Prostate gland (tissue), 2 donors: ENCODE measurements around the gene PCDHGA5. TPM values are rescaled to one million over a fixed set of nuclear protein-coding genes. Genes with fewer than 3 reads are reported as not detected.
"Not testable (repeated sequence)": the region's sequence is repeated elsewhere in the genome, so short reads cannot be mapped to it uniquely, and the experiment has no call there.

Experiments
- DNase-seq: peaks from one replicate; pipeline ENCODE4 v3.0.0-alpha.2; 2019; ENCODE audit warnings: low spot score
- H3K27ac ChIP-seq, 2 donors: fragments of 200-600 bp; sonication (generic); 2 replicates each; pipeline ENCODE4 v1.5.1; 2017 to 2019
- H3K27me3 ChIP-seq: fragments of 200-600 bp; sonication (generic); replicated peaks from 2 replicates; pipeline ENCODE4 v1.5.1; 2019; ENCODE audit not compliant: insufficient read depth
- H3K36me3 ChIP-seq, 2 donors: fragments of 200-600 bp; sonication (generic); 1 replicate in 1 of 2; 2 replicates in 1 of 2; pipeline versions ENCODE4 v1.5.1 to v1.8.1; 2017 to 2019
- H3K4me1 ChIP-seq: fragments of 200-600 bp; sonication (generic); replicated peaks from 2 replicates; pipeline ENCODE4 v1.5.1; 2019
- H3K4me3 ChIP-seq, 2 donors: fragments of 200-600 bp; sonication (generic); 2 replicates each; pipeline ENCODE4 v1.5.1; 2017 to 2019
- H3K9me3 ChIP-seq: fragments of 200-600 bp; sonication (generic); 2 replicates; pipeline ENCODE4 v1.5.1; 2017
- POLR2A ChIP-seq: fragments of 450-650 bp; IDR thresholded peaks from one replicate; pipeline ENCODE4 v1.6.1; 2016; ENCODE audit warnings: antibody characterized with exemption, mild to moderate bottlenecking
- POLR2AphosphoS5 ChIP-seq: sonication (generic); formaldehyde crosslinking; IDR thresholded peaks from one replicate; pipeline ENCODE4 v1.6.1; 2017; ENCODE audit warnings: antibody characterized with exemption
- WGBS: methylation state at CpG from one replicate; pipeline ENCODE4 v1.1.5; 2018; 5-methylcytosine and 5-hydroxymethylcytosine counted together
- intact Hi-C: fragments of 100-400 bp; cut with DNase I; formaldehyde crosslinking; loops from one replicate; pipeline ENCODE4 v1.14.2; 2022
- total RNA-seq, 2 donors: library from RNA; depleted of rRNA; stranded (reverse); fragments of >200 nt; gene quantifications; one replicate each; pipeline ENCODE4 v1.1.0, GENCODE V29; 2016
- TF ChIP-seq, protein P1 (sequence below), 4 experiments: fragments of 200-600 bp in 2 of 4; fragments of 450-650 bp in 2 of 4; sonication (generic) in 2 of 4; IDR thresholded peaks; 1 replicate in 3 of 4; 2 replicates in 1 of 4; pipeline ENCODE4 v1.5.1; 2016 to 2019; ENCODE audit warnings: antibody characterized with exemption in 4 of 4, mild to moderate bottlenecking in 2 of 4, moderate library complexity in 2 of 4

The PCDHGA5 gene
- 1 to 10 TPM; 4.1 to 4.8 TPM for total RNA-seq

DNA sequence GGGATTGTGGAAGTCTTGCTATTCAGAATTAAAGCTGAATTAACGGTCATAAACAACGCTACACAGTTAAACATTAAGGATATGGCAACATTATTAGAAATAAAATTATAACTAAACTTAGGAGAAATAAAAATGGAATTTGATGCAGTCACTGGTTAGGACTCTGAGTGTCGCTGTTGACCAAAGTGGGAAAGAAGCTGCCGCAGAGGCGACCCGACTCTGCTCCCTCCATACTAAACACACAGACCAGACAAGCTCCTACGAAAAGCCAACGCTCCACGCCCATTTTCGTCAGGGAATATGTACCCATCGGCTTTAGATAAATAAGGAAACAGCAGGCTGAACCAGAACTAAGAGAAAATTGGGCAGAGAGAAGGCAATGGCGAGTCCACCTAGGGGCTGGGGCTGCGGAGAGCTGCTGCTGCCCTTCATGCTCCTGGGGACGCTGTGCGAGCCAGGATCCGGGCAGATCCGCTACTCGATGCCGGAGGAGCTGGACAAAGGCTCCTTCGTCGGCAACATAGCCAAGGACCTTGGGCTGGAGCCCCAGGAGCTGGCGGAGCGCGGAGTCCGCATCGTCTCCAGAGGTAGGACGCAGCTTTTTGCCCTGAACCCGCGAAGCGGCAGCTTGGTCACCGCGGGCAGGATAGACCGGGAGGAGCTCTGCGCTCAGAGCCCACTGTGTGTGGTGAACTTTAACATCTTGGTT is at the start of gene PCDHGA5:
Gene PCDHGA5, plus strand, starts transcription at position 211 of the 709 bp plus-strand sequence. Its CDS starts 169 bp downstream, at position 380.
- no peak within 1 kb of the TSS for H3K27ac ChIP-seq
- H3K4me3 ChIP-seq, result no peak within 1 kb of the TSS
- no peaks in the 10 kb centered on the region for H3K9me3 ChIP-seq
- no peak for TF ChIP-seq POLR2AphosphoS5
- no peak for TF ChIP-seq POLR2A
- TF ChIP-seq, protein P1, sequence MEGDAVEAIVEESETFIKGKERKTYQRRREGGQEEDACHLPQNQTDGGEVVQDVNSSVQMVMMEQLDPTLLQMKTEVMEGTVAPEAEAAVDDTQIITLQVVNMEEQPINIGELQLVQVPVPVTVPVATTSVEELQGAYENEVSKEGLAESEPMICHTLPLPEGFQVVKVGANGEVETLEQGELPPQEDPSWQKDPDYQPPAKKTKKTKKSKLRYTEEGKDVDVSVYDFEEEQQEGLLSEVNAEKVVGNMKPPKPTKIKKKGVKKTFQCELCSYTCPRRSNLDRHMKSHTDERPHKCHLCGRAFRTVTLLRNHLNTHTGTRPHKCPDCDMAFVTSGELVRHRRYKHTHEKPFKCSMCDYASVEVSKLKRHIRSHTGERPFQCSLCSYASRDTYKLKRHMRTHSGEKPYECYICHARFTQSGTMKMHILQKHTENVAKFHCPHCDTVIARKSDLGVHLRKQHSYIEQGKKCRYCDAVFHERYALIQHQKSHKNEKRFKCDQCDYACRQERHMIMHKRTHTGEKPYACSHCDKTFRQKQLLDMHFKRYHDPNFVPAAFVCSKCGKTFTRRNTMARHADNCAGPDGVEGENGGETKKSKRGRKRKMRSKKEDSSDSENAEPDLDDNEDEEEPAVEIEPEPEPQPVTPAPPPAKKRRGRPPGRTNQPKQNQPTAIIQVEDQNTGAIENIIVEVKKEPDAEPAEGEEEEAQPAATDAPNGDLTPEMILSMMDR (IDR thresholded peaks at IDR 0.05), result no peak
- H3K36me3 ChIP-seq, result no peaks in the 10 kb centered on the region
- DNase-seq, result no peak
- H3K27me3 ChIP-seq, result peaks cover 23% of the 10 kb centered on the region
- H3K4me1 ChIP-seq, result no peaks in the 10 kb centered on the region
- intact Hi-C loops, result no loop called here
- WGBS, result 10% methylated on average over 34 of the region's 34 CpGs

DNA sequence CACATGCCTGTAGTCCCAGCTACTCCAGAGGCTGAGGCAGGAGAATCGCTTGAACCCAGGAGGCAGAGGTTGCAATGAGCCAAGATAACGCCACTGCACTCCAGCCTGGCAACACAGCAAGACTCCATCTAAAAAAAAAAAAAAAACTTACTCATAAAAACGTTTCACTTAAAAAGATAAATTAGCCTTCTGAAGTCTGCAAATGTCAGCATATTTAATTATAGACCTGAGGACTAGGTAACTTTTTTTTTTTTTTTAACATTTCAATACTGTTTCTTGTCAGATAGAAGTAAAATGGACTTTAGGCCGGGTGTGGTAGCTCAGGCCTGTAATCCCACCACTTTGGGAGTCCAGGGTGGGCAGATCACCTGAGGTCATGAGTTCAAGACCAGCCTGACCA is 47.0 kb upstream of the PCDHGA5 start:
- H3K27me3 ChIP-seq, intact Hi-C loops, H3K36me3 ChIP-seq, H3K4me3 ChIP-seq, H3K4me1 ChIP-seq, H3K27ac ChIP-seq, DNase-seq: not testable (repeated sequence)
- WGBS, result 84% methylated on average over 4 of the region's 4 CpGs
- peaks cover 12% of the 10 kb centered on the region for H3K9me3 ChIP-seq

DNA sequence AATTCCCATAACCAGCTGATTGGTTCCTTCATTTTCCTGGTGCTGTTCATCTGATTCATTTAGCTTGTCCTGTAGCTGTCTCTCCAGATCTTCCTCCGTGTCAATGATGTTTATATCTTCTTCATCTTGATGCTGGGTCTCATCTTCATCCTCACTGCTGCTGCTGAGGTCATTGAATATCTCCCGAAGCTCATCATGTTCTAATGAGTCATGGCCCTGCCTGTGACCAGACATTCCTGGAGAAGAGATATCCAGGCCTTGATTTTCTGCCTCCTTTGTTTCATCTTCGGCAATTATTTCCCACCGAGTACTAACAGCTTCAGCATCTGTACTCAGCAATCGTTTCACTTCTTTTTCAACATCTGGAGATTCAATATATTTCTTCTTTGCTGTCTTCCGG is 44.8 kb upstream of the PCDHGA5 start:
- H3K36me3 ChIP-seq, result no peaks in the 10 kb centered on the region

DNA sequence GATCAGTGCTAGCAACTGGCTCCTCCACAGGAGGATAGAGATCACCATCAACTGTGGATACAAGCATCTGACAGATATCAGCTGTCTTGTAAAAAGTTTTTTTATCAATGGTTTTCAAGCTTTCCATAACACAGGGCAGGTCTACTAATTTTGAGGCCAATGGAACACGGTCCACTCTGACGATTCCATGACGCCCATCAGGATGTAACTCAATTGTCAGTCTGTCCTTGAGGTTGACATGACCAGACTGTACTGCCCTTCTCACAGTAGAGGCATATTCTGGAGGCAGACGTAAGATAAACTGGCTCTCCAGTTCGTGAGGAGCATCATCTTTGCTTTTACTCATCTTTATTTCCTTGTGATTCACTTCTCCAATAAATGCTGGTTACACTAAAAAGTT is 44.3 kb upstream of the PCDHGA5 start:
- intact Hi-C loops, result loop anchor here (5.0 kb wide), 1 partner anchor 243 kb away; no protein-coding TSS in a partner anchor
- no peaks in the 10 kb centered on the region for H3K4me1 ChIP-seq
- H3K36me3 ChIP-seq, result no peaks in the 10 kb centered on the region
- peaks cover 12% of the 10 kb centered on the region for H3K9me3 ChIP-seq
- no peak for DNase-seq
- TF ChIP-seq POLR2A (no peak), POLR2AphosphoS5 (no peak)
- TF ChIP-seq, protein P1 (IDR thresholded peaks at IDR 0.05), result no peak
- WGBS, result 70% methylated on average over 5 of the region's 5 CpGs
- H3K27ac ChIP-seq, result no peak overlapping the region
- peak overlapping the region; percentile 50 to 77 for H3K4me3 ChIP-seq
- no peaks in the 10 kb centered on the region for H3K27me3 ChIP-seq

More for the DNA sequence above, 44.8 kb upstream of the PCDHGA5 start:
- intact Hi-C loops, result no loop called here
- 99% methylated on average over 6 of the region's 6 CpGs for WGBS
- H3K27ac ChIP-seq, result no peak overlapping the region
- TF ChIP-seq POLR2A (no peak), POLR2AphosphoS5 (no peak)
- TF ChIP-seq, protein P1 (IDR thresholded peaks at IDR 0.05), result no peak
- peaks cover 12% of the 10 kb centered on the region for H3K9me3 ChIP-seq
- DNase-seq, result no peak
- no peaks in the 10 kb centered on the region for H3K4me1 ChIP-seq
- no peaks in the 10 kb centered on the region for H3K27me3 ChIP-seq
- H3K4me3 ChIP-seq, result no peak overlapping the region

DNA sequence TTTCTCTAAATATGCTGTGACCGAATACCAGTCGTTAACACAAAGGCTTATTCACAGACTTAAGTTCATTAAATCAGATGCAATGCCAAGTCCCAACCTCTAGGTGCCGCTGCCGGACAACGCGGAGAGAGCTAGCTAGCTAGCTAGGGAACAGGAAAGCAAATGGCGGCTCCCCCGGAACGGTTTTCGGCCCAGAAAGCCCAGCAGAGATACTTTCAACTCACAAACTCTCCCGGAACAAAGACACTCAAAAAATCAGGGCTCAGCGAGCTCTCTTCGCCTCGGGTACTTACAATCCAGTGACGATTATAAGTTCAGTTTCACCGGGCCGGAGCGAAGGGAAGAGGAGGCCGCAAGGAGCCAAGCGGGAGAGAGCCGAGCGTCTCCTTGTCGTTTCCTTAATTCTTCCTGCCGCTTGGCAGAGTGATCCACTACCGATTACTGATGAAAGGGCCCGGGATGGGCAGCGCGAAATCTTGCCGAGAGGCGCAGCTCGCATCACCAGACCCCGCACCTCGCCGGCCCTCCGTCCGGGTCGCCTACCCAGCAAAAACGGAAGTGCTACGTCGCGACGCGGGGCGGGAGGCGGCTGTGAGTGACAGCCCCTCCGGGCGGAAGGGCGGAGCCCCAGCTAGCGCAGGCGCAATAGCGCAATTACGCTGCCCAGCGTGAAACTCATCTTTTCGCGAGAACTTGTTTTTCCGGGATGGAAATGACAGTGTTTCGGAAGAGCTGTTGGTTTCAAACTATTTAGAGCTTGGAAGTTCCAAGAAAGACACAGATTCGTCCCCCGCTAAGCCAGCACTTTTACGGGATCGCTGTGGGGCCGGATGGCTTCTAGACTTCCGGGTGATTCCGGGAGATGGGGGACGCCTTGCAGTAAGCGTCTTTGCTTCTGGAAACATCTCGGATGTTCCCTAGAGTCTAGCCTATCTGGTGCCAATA is 43.5 kb upstream of the PCDHGA5 start, which contains the start of gene TAF7:
Gene TAF7, minus strand, starts transcription at position 560 of the 945 bp plus-strand sequence. CDS start 740 bp downstream, outside the sequence.
- TF ChIP-seq, protein P1 (IDR thresholded peaks at IDR 0.05), result peak; percentile 55 to 78 (median 76)
- TF ChIP-seq POLR2AphosphoS5 (peak; percentile 92), POLR2A (peak; percentile 77)
- intact Hi-C loops, result loop anchor here (5.0 kb wide), 1 partner anchor 242 kb away; no protein-coding TSS in a partner anchor
- H3K4me1 ChIP-seq, result no peaks in the 10 kb centered on the region
- 2% methylated on average over 62 of the region's 67 CpGs for WGBS
- peak within 1 kb of the TSS; percentile 50 to 77 for H3K4me3 ChIP-seq
- H3K27me3 ChIP-seq, result no peaks in the 10 kb centered on the region
- peaks cover 12% of the 10 kb centered on the region for H3K9me3 ChIP-seq
- H3K27ac ChIP-seq, result peak within 1 kb of the TSS; percentile 94 to 96
- H3K36me3 ChIP-seq, result no peaks in the 10 kb centered on the region
- peak; percentile 80 for DNase-seq
